Lung (tissue), 12 donors: ENCODE results near the gene IKBKE. TPM values are rescaled to one million over a fixed set of nuclear protein-coding genes. Genes with fewer than 3 reads are reported as not detected.

Source experiments
- ATAC-seq: fragments of 200-7000 bp; cut with Tn5 transposase; one replicate; pipeline ENCODE4 v1.9.1; 2020; ENCODE audit warnings: moderate number of reproducible peaks; ENCODE audit not compliant: insufficient read depth, low FRiP score
- DNase-seq, 3 donors: peaks; one replicate each; pipeline ENCODE4 v3.0.0-alpha.2; 2013 to 2017
- H3K27ac ChIP-seq, 2 donors: one replicate each; pipeline ENCODE4 v1.5.1; 2013; ENCODE audit warnings: mild to moderate bottlenecking in 2 of 2, moderate library complexity in 2 of 2, control low read depth in 1 of 2, inconsistent platforms in 1 of 2, low read depth in 1 of 2, low read length in 1 of 2
- H3K27me3 ChIP-seq, 3 donors: one replicate each; pipeline ENCODE4 v1.5.1; 2013; ENCODE audit warnings: low read length in 2 of 3; ENCODE audit not compliant: control insufficient read depth in 3 of 3, insufficient read depth in 3 of 3
- H3K36me3 ChIP-seq, 4 donors: one replicate each; pipeline ENCODE4 v1.5.1; 2013; ENCODE audit warnings: low read length in 4 of 4, mild to moderate bottlenecking in 1 of 4, moderate library complexity in 1 of 4; ENCODE audit not compliant: control insufficient read depth in 4 of 4, insufficient read depth in 4 of 4
- H3K4me1 ChIP-seq, 5 donors: one replicate each; pipeline ENCODE4 v1.5.1; 2013; ENCODE audit warnings: low read length in 5 of 5, mild to moderate bottlenecking in 2 of 5, moderate library complexity in 1 of 5; ENCODE audit not compliant: control insufficient read depth in 5 of 5, insufficient read depth in 5 of 5
- H3K4me3 ChIP-seq: one replicate; pipeline ENCODE4 v1.5.1; 2013; ENCODE audit warnings: mild to moderate bottlenecking, control low read depth, moderate library complexity
- H3K9ac ChIP-seq, 2 donors: one replicate each; pipeline ENCODE4 v1.5.1; 2013; ENCODE audit warnings: low read length in 2 of 2, control low read depth in 1 of 2; ENCODE audit not compliant: insufficient read depth in 1 of 2
- H3K9me3 ChIP-seq, 4 donors: one replicate each; pipeline ENCODE4 v1.5.1; 2013; ENCODE audit warnings: low read length in 3 of 4, mild to moderate bottlenecking in 1 of 4, moderate library complexity in 1 of 4; ENCODE audit not compliant: control insufficient read depth in 4 of 4, insufficient read depth in 3 of 4
- CTCF ChIP-seq: IDR thresholded peaks from 2 replicates; pipeline ENCODE4 v1.5.1; 2012; ENCODE audit warnings: mild to moderate bottlenecking; ENCODE audit errors: control extremely low read depth, extremely low read depth
- WGBS, 2 donors: extraction: QIAGEN DNeasy Blood & Tissue Kit; methylation state at CpG; one replicate each; pipeline ENCODE4 v1.1.7; 2013; 5-methylcytosine and 5-hydroxymethylcytosine counted together
- polyA plus RNA-seq, 2 donors: library from polyadenylated mRNA; stranded (reverse); fragments of 200-250 nt; gene quantifications; one replicate each; pipeline ENCODE4 v1.2.1, GENCODE V29; 2013
- total RNA-seq, 2 donors: library from RNA; depleted of rRNA in 1 of 2; stranded (reverse); fragments of >200 nt in 1 of 2; gene quantifications; one replicate each; pipeline ENCODE4 v1.2.1, GENCODE V29; 2014 to 2021
- donor health status: control.
- donor health status: control.
- donor health status: Bipolar disorder and iron deficiency.
- donor health status: healthy.
- donor health status: DM: yes; HTN: yes; CAD: no.

IKBKE gene
- total and polyA plus RNA-seq, 4 donors = 6.1 to 17.1 (median 11.7) TPM

- Histone ChIP-seq H3K27me3 (no peaks in the 10 kb centered on the region), H3K9ac (no peak overlapping the region), H3K9me3 (no peaks in the 10 kb centered on the region), H3K27ac (no peak overlapping the region), H3K4me1 (peaks cover 0 to 39% (median 25%) of the 10 kb centered on the region in 5 donors), H3K36me3 (peaks cover 0 to 10% (median 4%) of the 10 kb centered on the region in 4 donors), H3K4me3 (no peak overlapping the region)
- ATAC-seq = no peak
- 67 to 78% methylated on average over 2 of the region's 2 CpGs for WGBS, 2 donors
- no peak for TF ChIP-seq CTCF
- no peak for DNase-seq
These were observed 1.7 kb downstream of the IKBKE start for GRCh38 chr1:206472024-206472423.

GRCh38 chr1:206472454-206472853 is 2.2 kb downstream of the IKBKE start:
- DNase-seq = peak; percentile 61 to 85 (median 70)
- TF ChIP-seq CTCF = no peak
- H3K9ac ChIP-seq = no peak overlapping the region
- H3K9me3 ChIP-seq = no peaks in the 10 kb centered on the region
- 6 to 24% methylated on average over 3 of the region's 3 CpGs for WGBS, 2 donors
- no peak overlapping the region for H3K4me3 ChIP-seq
- ATAC-seq = peak; percentile 7
- H3K27me3 ChIP-seq = no peaks in the 10 kb centered on the region
- H3K27ac ChIP-seq = no peak overlapping the region
- H3K36me3 ChIP-seq = peaks cover 0 to 12% (median 4%) of the 10 kb centered on the region in 4 donors
- H3K4me1 ChIP-seq = peaks cover 0 to 39% (median 25%) of the 10 kb centered on the region in 5 donors

GRCh38 chr1:206472886-206473285 is 2.6 kb downstream of the IKBKE start:
- no peak for ATAC-seq
- H3K27me3 ChIP-seq = no peaks in the 10 kb centered on the region
- no peak overlapping the region for H3K4me3 ChIP-seq
- 15 to 48% methylated on average over 4 to 5 of the region's 5 CpGs for WGBS, 2 donors
- peaks cover 0 to 39% (median 23%) of the 10 kb centered on the region in 5 donors for H3K4me1 ChIP-seq
- no peaks in the 10 kb centered on the region for H3K9me3 ChIP-seq
- H3K27ac ChIP-seq = no peak overlapping the region
- no peak for DNase-seq
- H3K9ac ChIP-seq = no peak overlapping the region
- H3K36me3 ChIP-seq = peaks cover 0 to 14% (median 4%) of the 10 kb centered on the region in 4 donors
- TF ChIP-seq CTCF = no peak

- no peaks in the 10 kb centered on the region for H3K9me3 ChIP-seq
- DNase-seq (no peak), ATAC-seq (no peak)
- peaks cover 0 to 17% (median 6%) of the 10 kb centered on the region in 5 donors for H3K4me1 ChIP-seq
- no peaks in the 10 kb centered on the region for H3K27me3 ChIP-seq
- H3K27ac ChIP-seq = no peak overlapping the region
- WGBS, 2 donors = 96% methylated on average over 17 of the region's 17 CpGs
- H3K9ac ChIP-seq = no peak overlapping the region
- no peak for TF ChIP-seq CTCF
- no peak overlapping the region for H3K4me3 ChIP-seq
- peaks cover 0 to 14% (median 6%) of the 10 kb centered on the region in 4 donors for H3K36me3 ChIP-seq
These were observed 5.8 kb downstream of the IKBKE start for GRCh38 chr1:206476058-206476457.
